Transverse colon (tissue), 4 donors: ENCODE data around the gene ATXN7L3B. TPM values are rescaled to one million over a fixed set of nuclear protein-coding genes. Genes with fewer than 3 reads are reported as not detected.

Experiments
- DNase-seq: peaks from one replicate; pipeline ENCODE4 v3.0.0-alpha.2; 2019
- H3K27ac ChIP-seq, 4 donors: fragments of 200-600 bp; sonication (generic); 2 replicates each; pipeline ENCODE4 v1.5.1; 2016 to 2018; ENCODE audit warnings: inconsistent platforms in 4 of 4
- H3K27me3 ChIP-seq: fragments of 200-600 bp; sonication (generic); 2 replicates; pipeline ENCODE4 v1.5.1; 2017; ENCODE audit warnings: inconsistent platforms
- H3K36me3 ChIP-seq, 4 donors: fragments of 200-600 bp; sonication (generic); 2 replicates each; pipeline ENCODE4 v1.5.1; 2017 to 2019; ENCODE audit warnings: inconsistent platforms in 4 of 4
- H3K4me1 ChIP-seq, 4 donors: fragments of 200-600 bp; sonication (generic); 2 replicates each; pipeline ENCODE4 v1.5.1; 2017 to 2020; ENCODE audit warnings: inconsistent platforms in 4 of 4
- H3K4me3 ChIP-seq, 4 donors: fragments of 200-600 bp; sonication (generic); 1 replicate in 1 of 4; 2 replicates in 3 of 4; pipeline versions ENCODE4 v1.5.1 to v1.6.1; 2017 to 2019; ENCODE audit warnings: inconsistent platforms in 4 of 4
- H3K9me3 ChIP-seq, 2 donors: fragments of 200-600 bp; sonication (generic); 2 replicates each; pipeline ENCODE4 v1.5.1; 2017 to 2019; ENCODE audit warnings: inconsistent platforms in 2 of 2
- EP300 ChIP-seq: sonication (generic); formaldehyde crosslinking; IDR thresholded peaks from one replicate; pipeline ENCODE4 v1.6.1; 2017; ENCODE audit warnings: antibody characterized with exemption, low read depth
- POLR2A ChIP-seq: fragments of 450-650 bp; IDR thresholded peaks from one replicate; pipeline ENCODE4 v1.6.1; 2016; ENCODE audit warnings: antibody characterized with exemption, mild to moderate bottlenecking, moderate library complexity
- POLR2AphosphoS5 ChIP-seq, 3 donors: sonication (generic); formaldehyde crosslinking; IDR thresholded peaks; one replicate each; pipeline ENCODE4 v1.6.1; 2016; ENCODE audit warnings: antibody characterized with exemption in 3 of 3
- WGBS, 2 donors: methylation state at CpG; one replicate each; pipeline ENCODE4 v1.1.5; 2018; ENCODE audit warnings: low coverage in 1 of 2; 5-methylcytosine and 5-hydroxymethylcytosine counted together
- in situ Hi-C, 4 donors: fragments of 200-750 bp; cut with MboI; loops; one replicate each; pipeline versions ENCODE4 v1.15.0 to v1.15.1; 2017; ENCODE audit warnings: low sequenced_read_pairs in 3 of 4, low pct_ligation_motif_present in 1 of 4, low pct_unique_long_range_greater_than_20kb in 1 of 4
- intact Hi-C: fragments of 100-400 bp; cut with DNase I; formaldehyde crosslinking; loops from one replicate; pipeline ENCODE4 v1.15.1; 2023; ENCODE audit warnings: low total_unique reads
- total RNA-seq, 4 donors: library from RNA; depleted of rRNA; stranded (reverse); fragments of >200 nt; gene quantifications; one replicate each; pipeline ENCODE4 v1.1.0, GENCODE V29; 2016
- TF ChIP-seq, protein P1 (sequence below), 5 experiments: fragments of 200-600 bp in 3 of 5; fragments of 450-650 bp in 2 of 5; sonication (generic) in 3 of 5; IDR thresholded peaks; 1 replicate in 2 of 5; 2 replicates in 3 of 5; pipeline ENCODE4 v1.5.1; 2016 to 2017; ENCODE audit warnings: antibody characterized with exemption in 5 of 5, inconsistent platforms in 3 of 5, mild to moderate bottlenecking in 2 of 5, moderate library complexity in 1 of 5

The ATXN7L3B gene
- total RNA-seq, 4 donors from 2014 or later = 7.9 to 23.6 (median 21.2) TPM

DNA sequence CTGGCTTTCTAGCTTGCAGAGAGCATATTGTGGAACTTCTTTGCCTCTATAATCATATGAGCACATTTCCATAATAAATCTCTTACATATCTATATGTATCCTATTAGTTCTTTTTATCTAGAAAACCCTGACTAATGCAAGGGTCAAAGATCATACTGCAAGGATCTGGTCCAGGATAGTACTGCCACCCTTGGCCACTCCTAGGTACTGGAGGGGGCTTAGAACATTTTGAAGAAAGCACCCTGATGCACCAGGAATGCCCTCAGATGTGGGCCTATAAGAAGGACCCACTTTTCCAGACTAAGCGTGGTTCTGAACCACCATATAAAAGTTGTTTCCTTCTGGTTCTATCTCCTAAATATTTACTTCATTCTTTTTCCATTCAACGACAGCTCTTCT lies 14.6 kb downstream of the ATXN7L3B start:
- TF ChIP-seq POLR2A (no peak), POLR2AphosphoS5 (IDR thresholded peaks at IDR 0.05) (no peak), EP300 (no peak)
- TF ChIP-seq, protein P1, sequence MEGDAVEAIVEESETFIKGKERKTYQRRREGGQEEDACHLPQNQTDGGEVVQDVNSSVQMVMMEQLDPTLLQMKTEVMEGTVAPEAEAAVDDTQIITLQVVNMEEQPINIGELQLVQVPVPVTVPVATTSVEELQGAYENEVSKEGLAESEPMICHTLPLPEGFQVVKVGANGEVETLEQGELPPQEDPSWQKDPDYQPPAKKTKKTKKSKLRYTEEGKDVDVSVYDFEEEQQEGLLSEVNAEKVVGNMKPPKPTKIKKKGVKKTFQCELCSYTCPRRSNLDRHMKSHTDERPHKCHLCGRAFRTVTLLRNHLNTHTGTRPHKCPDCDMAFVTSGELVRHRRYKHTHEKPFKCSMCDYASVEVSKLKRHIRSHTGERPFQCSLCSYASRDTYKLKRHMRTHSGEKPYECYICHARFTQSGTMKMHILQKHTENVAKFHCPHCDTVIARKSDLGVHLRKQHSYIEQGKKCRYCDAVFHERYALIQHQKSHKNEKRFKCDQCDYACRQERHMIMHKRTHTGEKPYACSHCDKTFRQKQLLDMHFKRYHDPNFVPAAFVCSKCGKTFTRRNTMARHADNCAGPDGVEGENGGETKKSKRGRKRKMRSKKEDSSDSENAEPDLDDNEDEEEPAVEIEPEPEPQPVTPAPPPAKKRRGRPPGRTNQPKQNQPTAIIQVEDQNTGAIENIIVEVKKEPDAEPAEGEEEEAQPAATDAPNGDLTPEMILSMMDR (IDR thresholded peaks at IDR 0.05) = no peak
- in situ Hi-C loops = no loop called here
- no peaks in the 10 kb centered on the region for H3K4me1 ChIP-seq
- no peaks in the 10 kb centered on the region for H3K36me3 ChIP-seq
- no peaks in the 10 kb centered on the region for H3K9me3 ChIP-seq
- intact Hi-C loops = no loop called here
- 86 to 95% methylated on average over 2 of the region's 2 CpGs for WGBS, 2 donors
- H3K27ac ChIP-seq = no peak overlapping the region
- no peak for DNase-seq
- no peak overlapping the region for H3K4me3 ChIP-seq
- no peaks in the 10 kb centered on the region for H3K27me3 ChIP-seq

- TF ChIP-seq POLR2AphosphoS5 (IDR thresholded peaks at IDR 0.05) (no peak), POLR2A (no peak), EP300 (no peak)
- TF ChIP-seq, protein P1 (IDR thresholded peaks at IDR 0.05) = no peak
- H3K9me3 ChIP-seq = no peaks in the 10 kb centered on the region
- H3K36me3 ChIP-seq = no peaks in the 10 kb centered on the region
- intact Hi-C loops = no loop called here
- DNase-seq = no peak
- H3K4me1 ChIP-seq = no peaks in the 10 kb centered on the region
- H3K27me3 ChIP-seq = no peaks in the 10 kb centered on the region
- H3K4me3 ChIP-seq = no peak overlapping the region
- 51 to 63% methylated on average over 2 of the region's 2 CpGs for WGBS, 2 donors
- no peak overlapping the region for H3K27ac ChIP-seq
- in situ Hi-C loops = no loop called here
Measured at GRCh38 chr12:74559728-74560127, 22.1 kb downstream of the ATXN7L3B start.

DNA sequence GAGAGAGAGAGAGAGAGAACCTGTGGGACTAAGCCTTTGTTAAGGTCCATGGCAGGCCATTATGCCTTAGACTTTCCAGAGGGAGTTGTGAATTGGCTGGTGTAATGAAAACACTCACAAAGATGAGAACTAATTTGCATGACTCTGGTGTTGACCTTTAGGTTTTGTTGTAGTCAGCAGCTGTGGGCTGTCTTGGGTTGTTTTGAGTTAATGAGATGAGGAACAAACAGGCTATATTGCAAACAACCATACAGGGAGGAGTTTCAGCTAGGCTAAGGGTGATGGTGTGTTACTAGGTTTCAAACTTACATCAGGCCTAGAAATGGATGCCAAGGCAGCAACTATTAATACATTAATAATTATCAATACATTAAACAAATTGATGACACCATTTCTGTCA lies 26.3 kb downstream of the ATXN7L3B start:
- no peak overlapping the region for H3K4me3 ChIP-seq
- H3K36me3 ChIP-seq = no peaks in the 10 kb centered on the region
- H3K27me3 ChIP-seq = no peaks in the 10 kb centered on the region
- DNase-seq = no peak
- H3K9me3 ChIP-seq = no peaks in the 10 kb centered on the region
- no peaks in the 10 kb centered on the region for H3K4me1 ChIP-seq
- in situ Hi-C loops = no loop called here
- TF ChIP-seq POLR2A (no peak), POLR2AphosphoS5 (IDR thresholded peaks at IDR 0.05) (no peak), EP300 (no peak)
- TF ChIP-seq, protein P1 (IDR thresholded peaks at IDR 0.05) = no peak
- intact Hi-C loops = no loop called here
- no peak overlapping the region for H3K27ac ChIP-seq

DNA sequence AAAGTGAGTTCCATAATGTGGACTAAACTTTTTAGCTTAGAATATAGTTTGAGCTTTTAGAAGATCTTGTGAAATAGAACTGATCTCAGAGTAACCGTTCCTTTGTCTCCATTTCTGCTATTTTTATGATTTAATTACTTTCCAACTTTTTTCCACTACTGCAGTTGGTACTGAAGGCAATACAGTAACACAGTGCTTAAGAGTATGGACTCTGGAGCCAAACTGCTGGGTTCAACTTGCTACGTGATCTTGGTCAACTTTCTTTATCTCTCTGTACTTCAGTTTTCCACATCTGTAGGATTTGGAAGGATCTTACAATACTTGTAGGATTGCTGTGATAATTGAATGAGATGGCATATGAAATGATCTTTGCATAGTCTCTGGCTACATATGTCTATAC lies 40.9 kb downstream of the ATXN7L3B start:
- WGBS, 2 donors = 47 to 56% methylated on average over 2 of the region's 2 CpGs

More for the DNA sequence above, 40.9 kb downstream of the ATXN7L3B start:
- TF ChIP-seq, protein P1 (IDR thresholded peaks at IDR 0.05) = no peak
- TF ChIP-seq POLR2AphosphoS5 (IDR thresholded peaks at IDR 0.05) (no peak), POLR2A (no peak), EP300 (no peak)
- H3K4me3 ChIP-seq = no peak overlapping the region
- intact Hi-C loops (no loop called here), in situ Hi-C loops (no loop called here)
- no peak overlapping the region for H3K27ac ChIP-seq
- no peak for DNase-seq
- H3K36me3 ChIP-seq = no peaks in the 10 kb centered on the region
- no peaks in the 10 kb centered on the region for H3K4me1 ChIP-seq
- H3K27me3 ChIP-seq = no peaks in the 10 kb centered on the region
- H3K9me3 ChIP-seq = no peaks in the 10 kb centered on the region
